Uterus (tissue), 2 donors: Measurements from ENCODE around the gene ZNF777.

Experiments used
- CTCF ChIP-seq, 4 experiments: fragments of 200-600 bp in 2 of 4; fragments of 450-650 bp in 2 of 4; sonication (generic) in 2 of 4; IDR thresholded peaks; one replicate each; pipeline ENCODE4 v1.5.1; 2016 to 2019; ENCODE audit warnings: antibody characterized with exemption in 4 of 4, mild to moderate bottlenecking in 2 of 4, moderate library complexity in 1 of 4
- POLR2A ChIP-seq, 2 donors: fragments of 450-650 bp; IDR thresholded peaks; one replicate each; pipeline ENCODE4 v1.6.1; 2016; ENCODE audit warnings: antibody characterized with exemption in 2 of 2, mild to moderate bottlenecking in 1 of 2, moderate library complexity in 1 of 2

GRCh38 chr7:149479568-149479967, 18.7 kb upstream of the ZNF777 start:
- no peak for TF ChIP-seq POLR2A (IDR thresholded peaks at IDR 0.05)
- no peak for TF ChIP-seq CTCF (IDR thresholded peaks at IDR 0.05)
